Gastrocnemius medialis (tissue), 4 donors: ENCODE results near the gene CD244.

Experiments used
- POLR2A ChIP-seq, 2 donors: fragments of 450-650 bp; IDR thresholded peaks; one replicate each; pipeline ENCODE4 v1.6.1; 2017; ENCODE audit warnings: antibody characterized with exemption in 2 of 2, mild to moderate bottlenecking in 2 of 2, moderate library complexity in 2 of 2
- TF ChIP-seq, protein P1 (sequence below), 5 experiments: fragments of 450-650 bp in 3 of 5; fragments of 200-600 bp in 2 of 5; sonication (generic) in 2 of 5; IDR thresholded peaks in 4 of 5; conservative IDR thresholded peaks in 1 of 5; 1 replicate in 4 of 5; 2 replicates in 1 of 5; pipeline ENCODE4 v1.5.1; 2016 to 2019; ENCODE audit warnings: antibody characterized with exemption in 5 of 5, mild to moderate bottlenecking in 3 of 5, moderate library complexity in 3 of 5

DNA sequence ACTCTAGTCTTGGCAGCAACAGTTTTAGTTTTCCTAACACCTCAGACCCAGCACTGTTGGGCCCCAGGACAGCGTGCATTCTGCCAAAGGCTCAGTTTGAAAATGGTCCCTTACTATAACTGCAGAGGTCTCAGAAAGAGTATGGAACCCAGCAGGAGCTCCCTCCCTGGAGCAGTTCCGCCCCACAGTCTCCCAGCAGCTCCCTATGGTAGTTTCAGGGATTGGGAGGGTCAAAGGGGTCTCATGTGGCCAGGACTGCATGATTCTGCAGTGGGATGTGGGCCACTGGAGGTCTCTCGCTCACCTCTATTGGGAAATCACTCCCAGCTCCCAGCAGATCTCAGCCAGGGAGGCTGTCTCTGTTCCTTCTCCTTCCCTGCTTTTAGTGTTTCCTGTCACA, 54.4 kb downstream of the CD244 start:
- TF ChIP-seq, protein P1, sequence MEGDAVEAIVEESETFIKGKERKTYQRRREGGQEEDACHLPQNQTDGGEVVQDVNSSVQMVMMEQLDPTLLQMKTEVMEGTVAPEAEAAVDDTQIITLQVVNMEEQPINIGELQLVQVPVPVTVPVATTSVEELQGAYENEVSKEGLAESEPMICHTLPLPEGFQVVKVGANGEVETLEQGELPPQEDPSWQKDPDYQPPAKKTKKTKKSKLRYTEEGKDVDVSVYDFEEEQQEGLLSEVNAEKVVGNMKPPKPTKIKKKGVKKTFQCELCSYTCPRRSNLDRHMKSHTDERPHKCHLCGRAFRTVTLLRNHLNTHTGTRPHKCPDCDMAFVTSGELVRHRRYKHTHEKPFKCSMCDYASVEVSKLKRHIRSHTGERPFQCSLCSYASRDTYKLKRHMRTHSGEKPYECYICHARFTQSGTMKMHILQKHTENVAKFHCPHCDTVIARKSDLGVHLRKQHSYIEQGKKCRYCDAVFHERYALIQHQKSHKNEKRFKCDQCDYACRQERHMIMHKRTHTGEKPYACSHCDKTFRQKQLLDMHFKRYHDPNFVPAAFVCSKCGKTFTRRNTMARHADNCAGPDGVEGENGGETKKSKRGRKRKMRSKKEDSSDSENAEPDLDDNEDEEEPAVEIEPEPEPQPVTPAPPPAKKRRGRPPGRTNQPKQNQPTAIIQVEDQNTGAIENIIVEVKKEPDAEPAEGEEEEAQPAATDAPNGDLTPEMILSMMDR (IDR thresholded peaks at IDR 0.05 in 4 of 5, conservative IDR thresholded peaks at IDR 0.05 in 1 of 5): no peak
- TF ChIP-seq POLR2A (IDR thresholded peaks at IDR 0.05): no peak
